ENCODE results near the gene ADGRG6. TPM values are rescaled to one million over a fixed set of nuclear protein-coding genes. Genes with fewer than 3 reads are reported as not detected.

Gene ADGRG6
- polyA plus RNA-seq, 3 donors from 2014 or later, result 0.47 TPM; not detected in 2

DNA sequence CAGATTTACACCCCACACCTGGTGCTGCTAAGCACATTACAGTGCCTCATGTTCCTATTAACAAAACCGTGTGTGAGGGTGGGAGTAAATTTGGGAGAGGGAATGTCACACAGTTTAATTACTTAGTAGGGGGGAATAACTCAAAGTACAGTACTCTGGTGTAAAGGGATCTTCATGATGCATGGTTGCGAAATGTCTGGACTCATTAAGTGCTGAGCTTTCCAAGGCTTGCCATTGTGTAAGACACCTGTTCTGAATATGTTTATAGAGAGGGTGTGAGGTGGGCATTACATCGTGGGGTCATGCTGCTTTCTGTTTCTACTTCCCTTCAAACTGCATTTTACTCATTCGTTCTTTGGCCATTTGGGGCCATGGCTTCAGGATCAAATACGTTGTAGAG, 181.2 kb downstream of the ADGRG6 start:
- no peak for DNase-seq
- H3K27ac Mint-ChIP-seq, result no peak overlapping the region
- H3K4me1 Mint-ChIP-seq, result no peaks in the 10 kb centered on the region
- no peaks in the 10 kb centered on the region for H3K36me3 Mint-ChIP-seq
- peaks cover 0 to 3% (median 2%) of the 10 kb centered on the region in 3 donors for H3K27me3 Mint-ChIP-seq (ENCODE audit: low read depth in 3 of 3)
- H3K9me3 Mint-ChIP-seq, result no peaks in the 10 kb centered on the region
- no peak overlapping the region for H3K4me3 Mint-ChIP-seq

DNA sequence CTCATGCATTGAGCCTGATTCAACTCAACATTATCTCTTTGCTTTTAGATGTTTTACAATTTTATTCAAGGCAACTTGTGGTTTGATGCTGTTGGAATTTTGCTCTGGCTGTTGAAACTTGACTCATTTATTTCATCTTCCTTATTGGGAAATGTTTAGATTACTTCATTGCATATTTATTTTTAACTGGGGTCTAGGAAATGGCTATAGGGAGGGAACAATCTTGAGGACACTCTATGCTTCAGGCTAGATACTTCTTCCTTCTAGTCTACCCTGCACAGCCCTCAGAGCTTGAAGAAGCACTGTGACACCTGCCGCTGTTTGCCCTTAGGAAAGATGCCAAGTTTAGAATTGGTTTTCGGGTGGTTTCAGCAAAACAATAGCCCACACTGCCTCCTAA, 183.4 kb downstream of the ADGRG6 start:
- Mint-ChIP-seq H3K27me3 (ENCODE audit: low read depth in 3 of 3) (peaks cover 0 to 3% (median 0%) of the 10 kb centered on the region in 3 donors), H3K36me3 (no peaks in the 10 kb centered on the region), H3K27ac (no peak overlapping the region), H3K9me3 (no peaks in the 10 kb centered on the region), H3K4me1 (no peaks in the 10 kb centered on the region), H3K4me3 (no peak overlapping the region)
- DNase-seq, result no peak

DNA sequence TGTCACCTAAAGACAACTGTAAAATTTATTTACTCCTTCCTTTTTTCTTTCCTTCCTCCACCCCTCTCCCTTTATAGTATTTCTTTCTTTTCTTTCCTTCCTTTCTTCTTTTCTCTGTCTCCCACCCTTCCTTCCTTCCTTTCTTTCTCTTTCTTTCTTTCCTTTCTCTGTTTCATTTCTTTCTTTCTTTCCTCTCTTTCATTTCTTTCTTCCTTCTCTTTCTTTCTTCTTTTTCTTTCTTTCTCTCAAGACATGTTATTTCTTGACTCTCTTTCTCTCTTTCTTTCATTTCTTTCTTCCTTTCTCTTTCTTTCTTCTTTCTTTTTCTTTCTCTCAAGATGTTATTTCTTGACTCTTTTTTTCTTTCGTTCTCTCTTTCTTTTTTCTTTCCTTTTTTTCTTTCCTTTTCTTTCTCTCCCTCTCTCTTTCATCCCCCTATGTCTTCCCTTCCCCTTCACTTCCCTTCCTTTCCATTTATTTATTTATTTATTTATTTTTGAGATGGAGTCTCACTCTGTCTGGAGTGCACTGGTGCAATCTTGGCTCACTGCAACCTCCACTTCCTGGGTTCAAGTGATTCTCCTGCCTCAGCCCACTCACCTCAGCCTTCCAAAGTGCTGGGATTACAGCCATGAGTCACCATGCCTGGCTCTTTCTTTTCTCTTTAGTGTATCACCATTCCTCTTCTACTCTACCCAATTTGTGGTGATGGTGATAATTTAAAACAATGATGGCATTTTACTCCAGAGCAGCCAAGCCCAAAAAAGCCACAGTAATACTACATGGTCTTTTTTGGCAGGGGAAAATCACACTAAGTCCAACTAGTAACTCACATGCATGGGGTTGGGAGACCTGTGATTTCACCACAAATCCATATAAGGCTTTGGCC, 188.2 kb downstream of the ADGRG6 start:
- H3K36me3 Mint-ChIP-seq, result no peaks in the 10 kb centered on the region
- no peaks in the 10 kb centered on the region for H3K9me3 Mint-ChIP-seq
- H3K27ac Mint-ChIP-seq, result no peak overlapping the region

More for the DNA sequence above, 188.2 kb downstream of the ADGRG6 start:
- no peak for DNase-seq
- Mint-ChIP-seq H3K4me1 (no peaks in the 10 kb centered on the region), H3K27me3 (ENCODE audit: low read depth in 3 of 3) (peaks cover 0 to 7% (median 5%) of the 10 kb centered on the region in 3 donors), H3K4me3 (no peak overlapping the region)

Other genes with a start within 250 kb of the ADGRG6 start
- not detected for gene GJE1, start 169.1 kb upstream of the ADGRG6 start, polyA plus RNA-seq
- not detected for gene NMBR, start 154.9 kb upstream of the ADGRG6 start, polyA plus RNA-seq
- 10 to 100 TPM; 38.9 to 83.1 (median 81.2) TPM for gene VTA1, start 154.7 kb upstream of the ADGRG6 start, polyA plus RNA-seq